Ureter (tissue), 1 donor: ENCODE results near the gene APC2. TPM values are rescaled to one million over a fixed set of nuclear protein-coding genes. Genes with fewer than 3 reads are reported as not detected.
"Not testable (repeated sequence)": the region's sequence is repeated elsewhere in the genome, so short reads cannot be mapped to it uniquely, and the experiment has no call there.

Experiments used
- DNase-seq: peaks from one replicate; pipeline ENCODE4 v3.0.0-alpha.2; 2020; ENCODE audit warnings: low spot score
- total RNA-seq: library from RNA; stranded (reverse); gene quantifications from one replicate; pipeline ENCODE4 v1.2.4, GENCODE V29; 2023
- donor health status: DM: yes; HTN: yes; CAD: no.

Gene APC2
- total RNA-seq, 1 donor from 2014 or later, result 0.26 TPM

DNA sequence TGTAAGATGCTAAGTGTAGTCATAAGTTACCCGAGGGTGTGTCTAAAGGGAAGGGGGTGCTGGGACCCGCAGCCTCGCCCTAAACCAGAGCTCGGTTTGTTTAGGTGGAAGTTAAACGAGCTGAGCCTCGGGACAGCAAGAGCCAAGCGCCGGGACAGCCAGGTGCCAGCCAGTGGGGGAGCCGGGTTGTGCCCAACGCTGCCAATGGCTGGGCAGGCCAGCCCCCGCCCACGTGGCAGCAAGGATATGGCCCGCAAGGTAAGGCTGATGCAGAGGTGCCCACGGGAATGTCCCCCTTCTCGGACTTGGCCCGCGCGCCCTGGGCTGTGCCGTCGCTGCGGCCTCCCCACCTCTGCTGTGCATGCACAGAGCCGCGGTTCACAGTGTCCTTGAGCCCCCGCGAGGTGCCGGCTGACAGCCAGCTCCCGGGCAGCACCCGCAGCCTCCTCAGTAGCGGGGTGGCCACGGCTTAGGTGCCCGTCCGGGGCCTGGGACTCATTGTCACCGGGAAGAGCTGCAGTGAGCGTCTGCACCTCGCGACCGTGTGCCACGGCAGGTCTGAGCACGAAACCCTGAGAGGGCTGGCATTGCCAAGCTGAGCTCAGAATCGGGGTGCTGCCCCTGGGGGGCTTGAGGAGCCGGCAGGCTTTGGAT is 21.1 kb upstream of the APC2 start:
- DNase-seq, result no peak

DNA sequence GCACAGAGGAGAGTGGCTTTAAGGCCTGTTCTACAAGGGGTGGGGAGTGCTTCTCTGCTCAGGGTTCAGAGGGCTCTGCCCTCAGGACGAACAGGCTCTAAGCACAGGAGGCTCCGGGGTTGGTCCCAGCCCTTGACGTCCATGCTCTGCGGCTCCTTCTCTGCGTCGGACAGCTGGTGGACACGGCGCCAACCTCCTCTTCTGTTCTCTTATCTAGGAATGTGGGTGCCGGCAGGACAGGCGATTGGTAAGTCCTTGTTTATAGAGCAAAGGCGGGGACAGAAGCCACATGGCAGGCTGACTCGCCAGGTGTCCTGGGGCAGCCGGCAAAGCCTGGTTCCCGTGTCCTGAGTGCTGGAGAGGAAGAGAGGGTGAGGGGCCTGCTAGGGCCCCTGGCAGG is 20.2 kb upstream of the APC2 start:
- DNase-seq, result no peak

DNA sequence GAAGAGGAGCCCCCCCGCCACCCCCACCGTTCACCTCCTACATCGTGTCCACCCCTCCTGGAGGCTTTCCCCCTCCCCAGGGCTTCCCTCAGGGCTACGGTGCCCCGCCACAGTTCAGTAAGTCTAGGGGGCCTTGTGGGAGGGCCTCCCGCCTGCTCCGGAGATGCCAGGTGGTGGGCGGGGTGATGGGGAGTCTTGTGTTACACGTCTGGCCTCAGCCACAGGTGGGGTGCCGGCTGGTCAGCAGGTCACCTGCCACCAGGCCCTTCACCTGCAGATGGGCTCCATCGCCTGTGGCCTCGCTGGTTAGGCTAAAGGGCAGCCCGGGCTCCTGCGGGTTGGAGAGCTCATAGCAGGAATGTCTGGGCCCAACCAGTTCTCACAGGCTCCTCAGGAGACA is 19.7 kb upstream of the APC2 start:
- no peak for DNase-seq

DNA sequence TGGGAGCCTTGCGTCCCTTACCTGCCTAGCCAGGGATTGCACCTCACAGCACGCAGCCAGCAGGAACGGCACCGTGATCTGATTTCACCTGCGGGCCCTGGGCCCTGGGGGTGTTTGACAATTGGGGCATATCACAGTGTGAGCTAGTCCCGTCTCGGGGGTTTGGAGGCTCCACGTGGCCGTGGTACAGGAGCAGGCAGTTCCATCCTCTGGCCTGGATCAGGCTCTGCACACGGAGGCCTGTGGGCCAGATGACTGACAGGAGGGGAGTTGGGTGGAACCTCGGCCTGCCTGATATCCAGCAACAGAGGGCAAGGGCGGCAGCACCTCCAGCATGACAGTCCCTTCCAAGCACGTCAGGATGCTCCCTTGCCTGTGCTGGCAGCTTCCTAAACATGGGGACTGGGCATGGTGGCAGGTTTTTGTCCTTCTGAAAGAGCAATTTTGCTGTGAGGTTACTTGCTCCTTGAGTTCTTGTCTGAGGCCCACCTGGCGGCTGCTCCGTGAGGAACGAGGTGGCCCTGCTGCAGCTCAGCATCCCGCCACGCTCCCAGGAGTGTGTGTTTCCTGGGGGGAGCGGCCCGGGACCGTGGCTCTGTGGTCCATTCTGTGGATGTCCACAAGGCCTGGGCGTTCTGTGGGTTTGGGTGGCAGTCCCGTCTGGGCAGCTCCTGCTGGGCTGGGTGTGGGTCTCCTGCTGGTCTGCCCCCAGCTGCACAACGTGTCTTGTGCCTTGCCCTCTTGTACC is 18.0 kb upstream of the APC2 start:
- no peak for DNase-seq

DNA sequence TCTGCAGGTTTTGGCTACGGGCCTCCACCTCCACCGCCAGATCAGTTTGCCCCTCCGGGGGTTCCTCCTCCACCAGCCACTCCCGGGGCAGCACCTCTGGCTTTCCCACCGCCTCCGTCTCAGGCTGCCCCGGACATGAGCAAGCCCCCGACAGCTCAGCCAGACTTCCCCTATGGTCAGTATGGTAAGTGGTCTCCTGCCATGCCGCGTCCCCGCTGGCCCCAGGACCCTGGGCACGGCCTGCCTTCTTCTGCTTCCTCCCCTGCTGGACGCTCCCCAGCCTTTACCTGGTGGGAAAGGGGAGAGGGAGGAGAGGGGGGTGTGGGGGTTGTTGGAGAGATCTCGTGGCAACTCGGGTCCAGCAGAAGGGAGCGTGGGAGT is 17.4 kb upstream of the APC2 start:
- no peak for DNase-seq

DNA sequence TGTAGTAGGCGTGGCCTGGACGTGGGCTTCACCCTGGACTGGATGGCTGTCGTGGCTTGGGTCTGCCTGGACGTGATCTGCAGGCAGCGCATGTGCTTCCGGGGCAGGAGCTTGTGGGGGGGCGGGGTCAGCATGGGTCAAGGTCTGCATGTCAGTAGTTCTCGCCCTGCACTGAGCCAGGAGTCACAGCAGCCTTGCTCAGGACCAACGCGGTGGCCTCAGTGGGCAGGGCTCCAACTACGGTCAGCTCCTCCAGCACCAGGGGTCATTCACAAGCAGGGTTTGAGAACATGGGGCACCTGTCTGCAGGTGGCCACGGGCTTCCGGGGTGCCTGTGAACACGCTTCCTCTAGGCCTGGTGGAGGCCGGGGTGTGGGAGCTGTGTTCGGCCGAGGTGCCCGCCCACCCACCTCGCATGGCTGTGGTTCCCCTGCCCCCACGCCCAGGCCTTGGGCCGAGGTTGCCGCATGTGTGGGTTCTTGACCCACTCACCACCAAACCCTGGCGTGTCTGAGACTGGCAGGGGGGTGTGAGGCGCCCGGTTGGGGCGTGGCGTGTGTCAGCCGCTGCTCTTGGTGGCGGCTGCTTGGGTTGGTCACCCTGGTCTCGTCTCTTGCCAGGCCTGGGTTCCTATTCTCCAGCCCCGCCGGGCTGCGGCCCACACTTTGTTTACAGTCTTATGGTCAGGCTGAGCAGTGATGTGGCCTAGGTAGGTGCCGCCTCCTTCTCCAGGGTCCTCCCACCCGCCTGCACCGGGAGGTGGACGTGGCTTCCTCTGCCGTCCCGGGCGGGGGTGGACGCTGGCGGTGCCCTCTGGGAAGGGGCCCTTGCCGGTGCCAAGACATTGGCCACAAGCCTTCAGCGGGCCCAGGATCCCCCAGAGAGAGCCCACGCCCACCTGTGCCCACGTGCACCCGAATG is 16.5 kb upstream of the APC2 start:
- DNase-seq, result no peak

DNA sequence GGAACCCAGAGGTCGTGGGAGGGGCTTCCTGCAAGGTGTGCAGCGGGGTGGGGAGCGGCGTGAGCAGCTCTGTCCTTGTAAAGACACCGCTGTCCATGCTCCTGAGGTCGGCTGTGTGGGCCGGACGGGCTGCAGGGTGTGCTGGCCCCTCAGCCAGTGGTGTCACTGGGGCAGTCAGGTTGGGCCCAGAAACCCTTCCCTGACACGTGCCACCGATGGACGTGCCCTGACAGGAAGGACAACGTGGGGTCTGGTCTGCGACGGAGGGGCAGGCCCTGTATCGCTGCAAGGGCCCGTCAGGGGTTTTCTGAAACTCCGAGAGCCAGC is 15.9 kb upstream of the APC2 start:
- no peak for DNase-seq

DNA sequence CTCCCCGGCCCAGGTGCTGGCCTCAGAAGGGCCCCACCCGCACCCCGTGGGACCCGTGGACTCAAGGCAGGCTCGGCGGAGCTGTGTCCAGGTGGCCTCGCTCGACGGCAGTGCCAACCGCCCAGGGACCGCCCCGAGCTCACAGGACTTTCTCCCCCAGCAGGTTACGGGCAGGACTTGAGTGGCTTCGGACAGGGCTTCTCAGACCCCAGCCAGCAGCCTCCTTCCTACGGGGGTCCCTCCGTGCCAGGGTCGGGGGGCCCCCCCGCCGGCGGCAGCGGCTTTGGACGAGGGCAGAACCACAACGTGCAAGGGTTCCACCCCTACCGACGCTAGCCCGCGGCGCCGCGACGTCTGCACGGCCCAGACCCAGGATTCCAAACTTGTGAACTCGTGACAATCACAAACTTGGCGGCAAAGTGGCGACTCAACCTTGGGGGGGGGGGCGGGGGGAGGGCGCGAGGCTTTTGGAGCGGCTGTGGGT is 15.3 kb upstream of the APC2 start:
- DNase-seq, result no peak

DNA sequence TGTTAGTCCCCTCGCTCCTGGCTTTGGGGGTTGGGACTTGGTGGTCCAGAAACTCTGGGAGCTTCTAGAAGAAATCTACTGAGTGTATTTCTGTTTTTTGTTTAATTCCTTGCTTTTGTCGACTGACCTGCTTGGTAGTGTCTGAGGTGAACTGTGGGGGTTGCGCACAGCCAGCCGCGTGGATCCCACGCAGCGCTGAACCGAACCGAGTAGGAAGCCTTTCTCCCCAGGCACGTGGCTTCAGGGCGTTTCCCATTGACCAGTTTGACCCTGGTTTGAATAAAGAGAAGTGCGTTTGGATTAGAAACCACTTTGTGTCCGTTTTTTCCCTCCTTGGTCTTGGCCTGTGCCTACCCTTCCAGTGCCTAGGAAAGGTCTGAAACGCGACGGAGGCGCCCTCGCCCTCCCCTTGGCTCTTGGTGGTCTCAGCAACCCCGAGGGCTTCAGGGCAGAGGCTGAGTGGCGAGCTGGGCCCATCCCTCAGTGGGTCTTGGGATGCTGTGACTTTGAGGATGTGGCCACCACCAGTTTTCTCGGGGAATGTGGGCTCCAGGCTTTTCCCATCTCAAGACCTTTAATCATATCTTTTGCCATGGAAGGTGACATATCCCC is 14.4 kb upstream of the APC2 start:
- DNase-seq, result no peak

DNA sequence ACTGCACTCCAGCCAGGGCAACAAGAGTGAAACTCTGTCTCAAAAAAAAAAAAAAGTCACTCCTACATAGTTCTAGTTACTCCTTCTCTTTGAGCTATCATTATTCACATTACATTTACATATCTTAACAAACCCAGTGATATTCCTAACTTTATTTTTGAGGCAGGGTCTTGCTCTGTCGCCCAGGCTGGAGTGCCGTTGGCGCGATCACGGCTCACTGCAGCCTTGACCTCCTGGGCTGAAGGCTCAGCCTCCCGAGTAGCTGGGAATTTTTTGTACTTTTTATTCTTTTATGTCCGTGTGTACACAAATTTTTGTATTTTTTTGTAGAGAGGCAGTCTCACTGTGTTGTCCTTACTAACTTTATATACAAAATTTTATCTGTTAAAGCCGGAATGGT is 12.3 kb upstream of the APC2 start:
- no peak for DNase-seq

DNA sequence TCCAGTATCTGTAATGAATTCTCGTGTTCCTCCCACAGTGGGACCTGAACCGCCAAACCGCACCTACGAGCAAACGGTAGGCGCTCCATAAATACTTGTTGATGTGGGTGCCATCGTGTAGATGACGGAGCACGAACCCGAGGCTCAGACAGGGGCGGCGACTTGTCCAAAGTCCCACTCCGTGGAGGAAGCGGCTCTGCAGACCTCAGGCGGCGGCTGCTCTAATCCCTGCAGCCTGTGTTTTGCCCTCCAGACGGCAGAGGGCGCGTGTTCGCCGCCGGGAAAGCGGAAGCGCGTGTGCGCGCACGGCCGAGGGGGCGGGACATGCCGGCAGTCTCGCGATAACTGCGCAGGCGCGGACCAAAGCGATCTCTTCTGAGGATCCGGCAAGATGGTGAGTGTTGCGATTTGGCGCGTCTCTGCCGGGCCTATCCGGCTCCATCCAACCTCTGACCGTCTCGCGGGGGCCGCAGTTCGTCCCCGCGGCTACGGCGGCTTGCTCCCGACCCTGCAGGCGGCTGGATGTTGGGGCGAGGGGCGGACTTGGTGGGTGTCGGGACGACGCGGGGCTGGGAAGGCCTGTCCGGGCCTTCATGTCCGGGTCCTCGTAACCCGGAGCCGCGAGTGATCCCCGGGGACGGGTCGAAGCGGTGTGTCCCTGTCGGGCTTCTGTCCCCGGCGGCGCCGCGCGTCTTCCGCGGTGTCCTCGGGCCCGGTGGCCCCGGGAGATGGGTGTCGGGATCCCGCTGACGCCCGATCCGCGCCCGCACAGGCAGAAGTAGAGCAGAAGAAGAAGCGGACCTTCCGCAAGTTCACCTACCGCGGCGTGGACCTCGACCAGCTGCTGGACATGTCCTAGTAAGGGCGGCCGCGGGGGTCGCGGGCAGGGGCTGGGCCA is 11.6 kb upstream of the APC2 start, which contains the start of gene RPS15:
Gene RPS15 (plus strand): TSS at position 362 of the 898 bp plus-strand sequence. CDS start 30 bp downstream, at position 392.
- DNase-seq, result peak; percentile 96

DNA sequence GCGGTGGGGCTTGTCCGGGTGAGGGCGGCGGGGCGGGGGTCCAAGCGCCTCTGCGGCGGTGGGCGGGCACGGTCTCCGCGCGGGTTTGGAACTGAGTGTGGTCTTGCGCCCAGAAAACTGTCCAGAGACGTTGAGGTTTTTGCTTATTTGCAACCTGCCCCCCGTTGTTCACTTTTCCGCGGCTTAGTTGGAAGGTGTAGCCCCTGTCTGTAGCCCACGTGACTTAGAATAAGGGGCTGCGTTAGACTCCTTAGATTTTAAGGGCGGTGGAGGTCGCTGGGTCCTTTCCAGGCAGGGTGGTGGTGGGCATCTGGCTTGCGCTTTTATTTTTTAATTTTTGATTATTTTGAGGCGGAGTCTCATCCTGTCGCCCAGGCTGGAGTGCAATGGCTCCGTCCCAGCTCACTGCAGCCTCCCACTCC is 11.0 kb upstream of the APC2 start:
- DNase-seq, result no peak

DNA sequence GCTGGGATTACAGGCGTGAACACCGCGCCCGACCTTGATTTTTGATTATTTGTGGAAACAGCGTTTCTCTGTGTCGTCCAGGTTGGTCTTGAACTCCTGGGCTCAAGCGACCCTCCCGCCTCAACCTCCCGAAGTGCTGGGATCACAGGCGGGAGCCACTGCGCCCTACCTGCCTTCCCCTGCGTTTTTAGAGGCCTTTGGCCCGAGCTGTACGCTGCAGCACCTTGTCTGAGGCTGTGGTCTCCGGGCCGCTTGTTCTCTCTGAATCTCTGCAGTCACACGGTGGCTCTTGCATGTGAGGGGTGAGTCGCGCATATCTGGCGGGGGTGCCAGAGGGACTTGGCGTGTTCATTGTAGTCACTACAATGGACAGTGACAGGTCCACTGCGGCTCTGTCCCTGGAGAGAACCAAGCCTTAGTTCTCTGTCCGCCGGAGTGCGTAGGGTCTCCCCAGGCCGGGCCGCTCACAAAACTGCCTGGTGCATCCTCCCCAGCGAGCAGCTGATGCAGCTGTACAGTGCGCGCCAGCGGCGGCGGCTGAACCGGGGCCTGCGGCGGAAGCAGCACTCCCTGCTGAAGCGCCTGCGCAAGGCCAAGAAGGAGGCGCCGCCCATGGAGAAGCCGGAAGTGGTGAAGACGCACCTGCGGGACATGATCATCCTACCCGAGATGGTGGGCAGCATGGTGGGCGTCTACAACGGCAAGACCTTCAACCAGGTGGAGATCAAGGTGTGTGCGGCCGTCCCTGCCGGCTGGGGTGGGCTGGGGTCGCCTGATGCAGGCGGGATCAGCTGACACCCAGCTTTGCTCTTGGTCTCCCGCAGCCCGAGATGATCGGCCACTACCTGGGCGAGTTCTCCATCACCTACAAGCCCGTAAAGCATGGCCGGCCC is 10.2 kb upstream of the APC2 start:
- not testable (repeated sequence) for DNase-seq

DNA sequence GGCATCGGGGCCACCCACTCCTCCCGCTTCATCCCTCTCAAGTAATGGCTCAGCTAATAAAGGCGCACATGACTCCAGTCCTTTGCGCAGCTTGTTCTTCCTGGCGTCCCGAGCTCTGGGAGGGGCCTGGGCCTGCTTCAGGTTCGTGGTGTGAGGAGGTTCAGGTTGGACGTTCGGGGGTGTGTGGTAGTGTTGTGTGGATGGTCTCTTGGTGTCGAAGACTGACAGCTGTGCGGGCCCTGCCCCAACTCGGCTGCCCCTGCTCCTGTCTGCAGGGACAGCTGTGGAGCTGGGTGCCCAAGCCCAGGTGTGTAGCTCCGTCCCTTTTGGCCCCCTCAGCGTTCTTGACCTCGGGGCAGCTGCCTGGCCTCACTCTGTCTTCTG is 9.5 kb upstream of the APC2 start:
- no peak for DNase-seq

DNA sequence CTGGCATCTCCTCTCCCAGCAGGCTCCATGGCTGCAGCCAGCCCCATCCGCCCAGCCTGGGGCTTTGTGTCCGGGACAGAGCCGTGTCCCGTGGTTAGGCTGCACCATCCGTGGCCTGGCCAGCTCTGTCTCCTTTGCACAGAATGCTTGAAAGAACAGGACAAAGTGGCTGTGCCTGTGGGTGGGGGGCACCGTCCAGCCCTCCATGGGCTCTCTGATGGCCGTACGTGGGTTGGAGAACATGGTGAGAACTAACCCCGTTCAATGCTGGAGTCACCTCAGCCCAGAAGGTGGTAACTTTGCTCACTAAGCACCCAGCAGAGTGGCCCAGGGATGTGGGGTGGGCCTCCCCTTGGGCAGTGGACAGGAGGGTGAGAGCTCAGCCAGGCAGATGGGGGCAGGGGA is 8.9 kb upstream of the APC2 start:
- no peak for DNase-seq

DNA sequence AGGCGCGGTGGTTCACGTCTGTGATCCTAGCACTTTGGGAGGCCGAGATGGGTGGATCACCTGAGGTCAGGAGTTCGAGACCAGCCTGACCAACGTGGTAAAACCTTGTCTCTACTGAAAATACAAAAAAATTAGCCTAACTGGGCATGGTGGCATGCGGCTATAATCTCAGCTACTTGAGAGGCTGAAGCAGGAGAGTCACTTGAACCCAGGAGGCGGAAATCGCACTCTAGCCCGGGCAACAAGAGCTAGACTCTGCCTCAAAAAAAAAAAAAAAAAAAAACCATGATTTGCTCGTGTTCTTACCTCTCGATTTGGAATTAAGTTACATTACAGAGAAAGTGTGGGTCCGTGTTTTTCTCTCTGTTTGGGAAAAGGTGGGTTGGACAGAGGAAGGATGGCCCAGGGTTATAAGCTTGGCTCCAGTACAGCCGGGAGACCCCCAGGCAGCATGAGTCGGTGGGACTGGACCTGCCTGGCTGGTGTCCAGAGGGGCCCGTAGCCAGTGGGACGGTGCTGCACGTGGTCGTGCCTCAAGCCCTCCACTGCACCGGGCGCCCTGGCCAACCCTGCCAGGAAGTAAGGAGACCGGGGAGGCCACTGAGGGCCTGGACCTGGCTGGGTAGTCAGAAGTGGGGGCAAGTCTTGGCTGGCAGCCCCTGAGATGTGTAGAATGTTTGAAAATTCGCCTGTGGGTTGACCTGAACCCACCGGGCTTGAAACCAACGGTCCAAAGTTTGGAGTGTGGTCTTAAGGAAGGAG is 8.1 kb upstream of the APC2 start:
- no peak for DNase-seq

DNA sequence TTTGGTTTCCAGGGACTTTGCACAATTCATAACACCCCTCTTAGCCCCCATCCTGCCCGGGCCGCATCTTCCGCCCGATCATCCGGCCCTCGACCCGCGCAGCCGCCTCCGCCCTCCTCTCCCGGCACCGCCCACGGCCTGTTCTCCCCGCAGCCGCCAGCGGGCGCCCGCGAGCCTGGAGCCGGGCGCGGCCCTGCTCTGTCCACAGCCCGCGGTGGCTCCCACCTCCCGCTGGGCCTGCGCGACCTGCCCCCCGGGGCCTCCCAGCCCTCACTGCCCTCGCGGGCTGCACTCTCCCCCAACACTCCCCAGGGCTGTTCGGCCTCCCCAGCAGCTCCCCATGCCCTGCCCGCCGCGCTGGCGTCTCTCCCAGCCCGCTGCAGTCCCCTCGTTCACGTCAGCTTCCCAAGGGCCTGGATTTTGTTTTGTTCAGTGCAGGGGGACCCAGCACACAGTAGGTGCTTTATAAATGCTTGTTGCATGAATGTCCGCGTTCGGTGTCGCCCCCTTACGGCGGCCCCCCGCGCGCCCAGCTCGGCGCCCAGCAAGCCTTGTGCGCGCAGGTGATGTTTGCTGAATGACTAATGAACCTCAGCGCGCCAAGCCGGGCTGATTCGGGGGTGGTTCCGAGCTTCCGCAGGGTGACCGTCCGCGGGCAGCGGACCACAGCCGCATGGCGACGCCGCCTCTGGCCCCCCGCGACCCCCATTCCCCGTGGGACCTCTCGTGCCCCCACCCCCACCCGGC is 4.6 kb upstream of the APC2 start:
- peak; percentile 67 for DNase-seq

DNA sequence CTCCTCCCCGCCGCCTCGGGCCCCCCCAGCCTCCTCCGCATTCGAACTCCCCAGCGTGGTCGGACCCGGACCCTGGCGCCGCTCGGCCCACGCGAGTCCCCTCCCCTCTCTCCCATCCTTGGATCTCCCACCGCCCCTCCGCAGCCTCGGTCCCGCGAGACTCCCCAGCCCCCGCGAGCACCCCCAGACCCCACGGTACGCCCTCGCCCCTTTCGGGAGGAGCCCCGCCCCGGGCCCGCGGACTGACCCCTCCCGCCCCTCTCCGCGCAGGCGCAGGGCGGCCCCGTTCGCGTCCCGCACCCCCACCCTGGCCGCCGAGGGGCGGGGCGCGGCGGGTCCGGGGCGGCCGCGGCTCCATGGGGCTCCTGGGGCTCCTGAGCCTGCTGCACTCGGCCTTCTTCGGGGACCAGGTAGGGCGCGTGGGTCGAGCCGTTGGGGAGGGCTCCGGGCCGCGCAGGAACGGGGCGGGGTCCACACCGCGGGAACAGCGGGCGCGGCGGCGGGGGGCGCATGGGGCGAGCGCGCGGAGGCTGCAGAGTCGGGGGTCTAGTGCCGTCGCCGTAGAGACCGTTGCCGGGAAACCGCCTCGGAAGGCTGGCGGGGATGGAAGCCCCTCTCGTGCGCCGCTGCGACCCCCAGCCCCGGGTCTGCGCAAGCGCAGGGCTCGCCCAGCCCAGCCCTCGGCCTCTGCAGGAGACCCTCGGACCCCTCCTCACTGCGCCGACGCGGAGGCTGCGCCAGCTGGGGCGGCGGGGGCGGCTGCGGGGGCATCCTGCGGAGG is 3.8 kb upstream of the APC2 start:
- DNase-seq, result no peak
